Brain pericyte (primary cell): Measurements from ENCODE around the gene ZNF277.

Experiments
- DNase-seq: peaks from one replicate; pipeline ENCODE4 v3.0.0-alpha.2; 2012; ENCODE audit warnings: low read depth, low spot score

The ZNF277 gene

DNA sequence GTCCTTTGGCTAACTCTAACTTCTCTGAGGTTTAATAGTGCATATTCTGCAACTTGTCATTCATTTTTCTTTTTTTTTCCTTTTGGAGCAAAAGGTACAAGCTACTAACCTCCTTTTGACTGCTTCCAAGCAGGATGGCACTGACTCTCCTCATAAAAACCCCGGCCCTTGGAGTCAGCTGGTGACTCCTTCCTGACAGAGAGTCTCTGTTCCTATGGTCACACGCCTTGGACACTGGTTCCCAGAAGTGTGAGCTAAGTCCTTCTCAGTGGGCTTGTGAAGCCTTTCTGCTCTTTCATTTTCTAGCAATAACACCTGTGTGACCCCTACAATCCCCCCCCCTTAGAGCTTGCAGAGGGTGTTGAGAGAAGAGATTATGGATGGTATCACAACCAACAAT lies 22.0 kb upstream of the ZNF277 start:
- no peak for DNase-seq

DNA sequence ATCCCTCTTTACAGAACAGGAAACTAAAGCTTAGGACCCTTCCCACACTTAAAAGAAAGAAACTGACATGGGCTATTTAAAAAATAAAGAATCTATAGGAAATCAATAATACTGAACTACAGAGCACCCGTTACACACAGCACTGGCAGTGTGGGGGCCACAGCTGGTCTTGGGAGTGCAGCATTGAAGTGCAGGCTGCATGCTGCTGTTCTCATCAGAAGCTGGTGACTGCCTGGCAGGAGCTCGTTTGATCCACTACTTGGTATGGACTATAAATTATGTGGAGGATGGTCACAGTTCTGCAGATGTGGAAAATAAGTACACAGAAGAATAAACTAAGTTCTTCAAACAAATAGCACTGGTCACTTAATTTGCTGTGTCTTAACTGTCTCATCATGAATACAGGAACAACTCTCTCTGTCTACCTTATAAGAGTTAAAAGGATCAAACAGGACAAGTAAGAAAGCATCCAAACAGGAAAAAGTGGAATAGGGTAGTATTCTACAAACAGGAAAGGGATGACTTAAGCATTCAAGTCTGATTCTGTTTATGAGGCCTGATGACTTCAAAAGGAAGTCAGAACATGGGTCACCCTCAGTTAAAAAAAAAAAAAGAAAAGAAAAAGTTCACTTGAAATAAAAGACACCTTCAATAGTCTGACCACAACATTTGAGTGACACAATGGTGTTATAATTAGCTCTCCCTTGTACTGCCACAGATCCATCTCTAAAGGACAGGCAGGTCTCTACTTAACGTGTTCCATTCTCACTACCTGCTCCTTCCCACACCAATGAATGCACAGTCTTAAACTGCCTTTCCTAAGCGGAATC lies 21.3 kb upstream of the ZNF277 start:
- no peak for DNase-seq

DNA sequence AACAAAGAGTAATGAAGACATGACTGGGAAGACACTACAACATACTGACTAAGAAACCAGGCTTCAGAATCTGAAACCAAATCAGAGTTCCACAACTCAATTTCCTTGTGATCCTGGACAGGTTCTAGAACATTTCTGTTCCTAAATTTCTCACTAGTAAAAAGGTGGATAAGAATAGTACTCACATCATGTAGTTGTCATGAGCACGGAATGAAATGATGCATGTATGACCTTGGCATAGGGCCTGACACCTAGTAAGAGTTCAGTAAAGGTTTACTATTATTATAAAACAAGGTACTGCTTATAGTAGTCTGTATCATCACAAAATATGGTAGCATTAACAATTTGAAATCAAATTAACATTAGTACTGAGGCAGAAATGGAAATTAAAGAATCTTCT lies 20.2 kb upstream of the ZNF277 start:
- no peak for DNase-seq

DNA sequence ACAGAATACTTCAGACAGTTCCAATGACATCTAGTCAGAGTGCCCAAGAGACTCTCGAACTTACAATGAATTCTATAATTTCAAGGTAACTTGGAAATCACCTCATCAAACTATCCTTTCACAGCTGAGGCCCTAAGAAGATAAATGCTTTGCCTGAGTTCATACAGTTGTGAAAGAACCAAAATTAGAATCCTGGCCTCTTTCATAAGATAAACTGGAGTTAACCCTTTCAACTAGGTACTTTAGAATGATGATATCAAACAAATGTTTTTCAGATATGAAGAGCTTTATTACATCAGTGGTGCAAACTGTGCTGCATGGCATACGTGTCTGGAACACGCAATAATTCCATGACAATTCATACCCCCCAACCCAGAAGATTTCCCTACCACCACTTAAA lies 18.2 kb upstream of the ZNF277 start:
- DNase-seq, result no peak

DNA sequence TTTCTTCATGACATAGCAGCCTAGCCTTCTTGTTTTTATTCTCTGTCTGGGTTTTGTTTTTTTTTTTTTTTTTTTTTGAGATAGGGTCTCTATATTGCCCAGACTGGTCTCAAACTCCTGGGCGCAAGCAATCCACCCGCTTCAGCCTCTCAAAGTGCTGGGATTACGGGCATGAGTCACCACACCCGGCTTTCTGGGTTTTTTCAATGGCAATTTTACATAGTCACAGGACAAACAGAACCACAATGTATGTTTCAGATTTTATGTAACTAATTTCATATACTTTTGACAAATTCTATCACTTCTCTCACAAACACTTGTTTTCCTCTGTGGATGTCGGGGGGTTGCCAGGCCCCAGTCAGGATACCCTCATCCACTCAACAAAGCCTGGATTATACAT lies 16.8 kb upstream of the ZNF277 start:
- DNase-seq, result no peak

DNA sequence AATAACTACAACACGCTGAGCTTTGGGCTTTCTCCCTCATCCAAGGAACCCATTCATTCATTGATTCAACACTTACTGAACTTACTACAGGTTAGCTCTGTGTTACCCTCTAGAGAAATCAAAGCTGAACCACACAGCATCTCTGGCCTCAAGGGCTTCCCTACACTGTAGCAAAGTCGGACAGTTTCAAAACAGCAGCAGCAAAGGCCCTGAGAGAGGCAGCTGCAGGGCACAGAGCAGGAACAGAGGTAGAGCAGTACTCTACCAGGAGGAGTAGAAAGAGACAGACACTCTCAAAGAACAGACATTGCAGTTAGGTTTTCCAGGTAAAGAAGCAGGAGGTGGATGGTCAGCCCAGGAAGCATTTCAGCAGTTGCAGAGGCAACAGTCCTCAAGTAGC lies 16.4 kb upstream of the ZNF277 start:
- no peak for DNase-seq

DNA sequence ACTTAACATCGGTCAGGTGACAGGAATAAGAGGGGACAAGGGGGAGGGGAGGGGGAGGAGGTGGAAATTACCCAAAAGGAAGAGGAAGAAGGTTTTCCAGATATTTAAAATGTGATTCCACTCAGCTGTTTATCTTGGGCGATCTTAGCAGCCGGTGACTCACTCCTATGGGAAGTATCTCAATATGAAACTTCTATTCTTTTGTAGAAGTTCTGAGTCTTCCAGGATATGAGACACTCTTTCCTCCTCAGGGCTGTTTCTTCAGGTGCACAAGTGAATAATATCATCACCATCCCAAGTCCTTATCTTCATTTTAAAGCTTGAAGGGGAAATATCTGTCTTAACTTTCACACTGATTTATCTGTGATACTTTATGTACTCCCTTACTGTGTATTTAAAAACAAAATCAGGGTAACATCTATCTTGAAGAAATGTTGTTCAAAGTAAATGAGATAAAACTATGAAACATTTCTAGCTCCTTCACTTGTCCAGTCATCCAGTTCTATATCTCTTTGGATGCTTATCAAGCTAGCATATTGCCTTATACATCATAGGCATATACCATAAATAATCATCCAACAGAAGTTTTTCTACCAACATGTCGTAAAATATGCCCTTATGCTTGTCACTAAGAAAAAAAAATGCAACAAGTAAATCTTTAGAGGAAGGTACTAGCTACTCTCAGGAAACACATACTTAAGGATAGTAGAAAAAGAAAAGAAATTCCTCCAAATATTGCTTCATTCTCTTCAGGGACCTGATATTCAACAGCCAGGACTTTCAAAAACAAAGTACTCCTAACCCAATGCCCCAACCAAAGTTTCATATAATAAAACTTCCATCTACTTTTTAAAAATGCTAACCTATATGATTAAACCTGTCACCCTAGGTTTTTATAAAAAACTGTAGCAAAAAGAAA lies 14.0 kb upstream of the ZNF277 start:
- DNase-seq, result no peak

DNA sequence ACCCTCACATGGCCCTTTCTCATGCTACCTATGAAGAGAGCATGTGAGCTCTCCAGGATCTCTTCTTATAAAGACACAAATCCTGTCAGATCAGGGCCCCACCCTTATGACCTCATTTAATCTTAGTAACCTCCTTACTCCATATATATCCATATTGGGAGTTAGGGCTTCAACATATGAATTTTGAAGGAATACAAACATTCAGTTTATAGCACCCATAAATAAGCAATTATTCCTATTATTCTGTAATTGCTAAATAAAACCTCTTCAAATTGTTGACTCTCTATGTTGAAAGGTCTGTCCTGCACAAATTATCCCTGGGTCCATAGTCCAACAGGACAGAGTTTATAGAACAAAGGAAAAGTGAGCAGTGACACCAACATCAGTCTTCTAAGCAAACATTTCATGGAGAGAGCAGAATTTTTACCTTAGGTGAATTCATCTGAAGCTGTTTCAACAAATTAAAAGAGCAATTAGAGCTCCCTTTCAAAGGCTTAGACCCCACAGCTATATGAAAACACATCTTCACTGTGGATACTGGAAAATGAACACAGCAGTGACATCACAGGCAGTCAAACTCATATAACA lies 12.5 kb upstream of the ZNF277 start:
- no peak for DNase-seq

DNA sequence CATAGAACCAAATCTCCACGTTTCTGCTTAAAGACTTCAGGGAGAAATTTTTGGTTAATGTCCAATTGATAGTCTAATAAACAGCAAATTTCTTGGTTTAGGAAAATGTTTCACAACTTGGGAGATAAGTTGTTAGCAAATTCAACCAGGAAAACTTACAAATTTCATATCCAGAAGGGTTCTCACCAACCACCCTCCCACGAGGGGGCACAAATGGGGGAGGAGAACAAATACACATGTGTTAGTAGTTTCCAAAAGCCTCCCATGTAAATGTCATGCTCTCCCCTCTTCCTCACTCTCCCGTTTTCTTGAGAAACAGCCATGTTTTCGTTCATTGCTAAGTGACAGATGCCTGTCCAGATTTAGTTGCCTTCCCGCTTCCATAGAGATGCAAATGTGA lies 10.8 kb upstream of the ZNF277 start:
- no peak for DNase-seq

DNA sequence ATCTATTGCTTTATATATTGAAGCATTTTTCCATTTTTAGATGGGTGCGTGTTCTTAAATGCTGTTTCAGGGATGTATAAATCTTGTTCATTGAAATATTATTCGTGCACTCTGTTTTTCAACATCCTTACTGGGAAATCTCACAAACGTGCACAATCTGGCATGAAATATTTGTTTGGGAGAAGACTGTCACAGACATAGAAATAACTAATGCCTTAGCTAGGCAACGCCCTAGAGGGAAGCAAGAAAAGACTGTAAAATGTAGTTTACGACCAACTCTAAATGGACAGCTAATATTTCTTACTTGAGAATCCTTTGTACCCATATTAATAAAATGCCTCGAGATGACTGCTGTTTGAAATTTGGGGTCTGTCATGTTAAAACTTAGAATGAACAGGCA lies 9.2 kb upstream of the ZNF277 start:
- no peak for DNase-seq

DNA sequence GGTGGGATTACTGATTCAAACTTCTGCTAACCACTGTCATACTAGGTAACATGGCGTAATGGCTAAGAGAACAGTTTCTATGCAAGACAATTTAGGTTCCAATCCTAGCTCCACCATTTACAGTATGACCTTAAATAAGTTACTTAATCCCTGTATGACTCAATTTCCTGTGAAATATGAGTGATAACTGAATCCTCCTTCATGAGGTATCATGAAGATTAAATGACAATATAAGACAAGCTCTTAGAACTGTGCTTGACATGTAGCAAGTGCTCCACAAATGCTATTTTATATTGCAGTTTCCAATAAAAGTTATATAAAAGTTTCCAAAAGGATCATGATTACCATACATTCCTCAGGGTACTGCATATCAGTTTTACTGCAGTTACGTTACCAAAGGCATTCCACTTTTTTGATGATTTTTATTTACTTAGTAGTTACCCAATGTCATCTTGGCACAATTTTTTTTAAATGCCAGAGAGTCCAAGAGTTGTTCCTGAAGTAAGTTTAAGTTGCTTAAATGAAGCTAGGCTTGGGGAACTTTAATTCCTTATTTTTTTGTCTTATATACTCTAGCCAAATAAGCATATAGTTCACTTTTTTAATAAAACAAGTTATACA lies 7.3 kb upstream of the ZNF277 start:
- DNase-seq, result no peak

DNA sequence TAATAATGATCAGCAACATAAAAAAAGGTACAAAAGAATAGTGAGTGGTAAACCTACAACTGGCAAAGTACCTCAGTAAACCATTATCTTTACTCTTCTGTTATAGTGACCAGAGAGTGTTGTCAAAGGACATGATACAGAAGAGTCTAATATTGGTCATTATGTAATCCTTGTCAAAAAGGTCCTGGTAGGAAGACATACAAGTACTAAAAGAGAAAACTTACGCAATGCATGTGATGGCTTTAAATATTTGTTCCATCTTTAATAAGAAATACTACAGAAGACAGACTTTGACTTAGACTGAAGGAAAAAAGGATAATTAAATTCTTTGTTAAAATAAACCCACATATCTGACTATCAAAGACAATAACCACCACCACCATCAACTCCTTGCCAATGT lies 6.8 kb upstream of the ZNF277 start:
- no peak for DNase-seq

DNA sequence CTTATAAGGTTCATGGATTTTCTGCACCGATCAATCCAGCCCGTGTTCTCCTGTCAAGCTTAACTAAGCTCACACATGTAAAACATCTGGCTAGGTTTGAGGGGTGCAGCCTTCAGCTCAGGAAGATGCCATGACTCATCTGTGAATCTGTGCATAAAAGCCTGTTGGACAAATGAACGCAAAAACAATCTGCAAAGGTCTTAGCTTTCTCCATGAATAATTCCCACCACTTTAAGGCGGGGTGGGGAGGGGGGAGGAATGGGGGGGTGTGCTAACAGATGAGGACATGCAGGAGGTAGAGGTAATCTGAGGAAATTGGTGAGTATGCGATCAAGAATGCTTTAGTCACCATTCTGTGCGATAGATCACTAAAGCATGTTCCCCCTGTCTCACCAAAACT lies 5.1 kb upstream of the ZNF277 start:
- no peak for DNase-seq

DNA sequence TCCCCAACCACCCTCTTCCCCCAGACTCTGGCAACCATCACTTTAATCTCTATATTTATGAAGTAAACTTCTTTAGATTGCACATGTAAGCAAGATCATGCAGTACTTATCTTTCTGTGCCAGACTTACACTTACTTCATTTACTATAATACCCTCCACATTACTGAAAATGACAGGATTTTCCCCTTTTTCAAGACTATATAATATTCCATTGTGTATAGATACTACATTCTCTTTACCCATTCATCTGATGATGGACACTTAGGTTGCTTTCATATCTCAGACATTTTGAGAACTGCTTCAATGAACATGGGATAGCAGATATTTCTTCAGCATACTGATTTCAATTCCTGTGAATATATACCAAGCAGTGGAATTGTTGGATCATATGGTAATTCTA lies 4.7 kb upstream of the ZNF277 start:
- DNase-seq, result no peak

DNA sequence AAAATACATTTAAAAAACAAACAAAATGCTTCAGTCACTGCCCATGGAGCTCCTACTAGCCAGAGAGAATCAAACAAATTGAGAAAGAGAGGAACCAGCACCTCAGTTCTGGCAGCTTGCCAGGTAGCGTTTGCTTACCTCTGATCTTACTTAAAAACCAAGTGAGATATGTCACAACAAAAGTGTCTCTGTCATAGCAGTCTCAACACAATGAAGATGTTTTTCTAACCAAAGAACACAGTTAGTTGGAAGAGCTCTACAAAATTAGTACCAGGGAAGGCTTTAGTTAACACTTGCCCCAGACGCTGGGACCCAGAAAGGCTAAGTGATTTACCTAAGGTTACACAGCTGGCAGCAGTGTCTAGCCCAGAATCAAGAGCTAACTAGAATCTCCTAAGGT lies 3.7 kb upstream of the ZNF277 start:
- no peak for DNase-seq

DNA sequence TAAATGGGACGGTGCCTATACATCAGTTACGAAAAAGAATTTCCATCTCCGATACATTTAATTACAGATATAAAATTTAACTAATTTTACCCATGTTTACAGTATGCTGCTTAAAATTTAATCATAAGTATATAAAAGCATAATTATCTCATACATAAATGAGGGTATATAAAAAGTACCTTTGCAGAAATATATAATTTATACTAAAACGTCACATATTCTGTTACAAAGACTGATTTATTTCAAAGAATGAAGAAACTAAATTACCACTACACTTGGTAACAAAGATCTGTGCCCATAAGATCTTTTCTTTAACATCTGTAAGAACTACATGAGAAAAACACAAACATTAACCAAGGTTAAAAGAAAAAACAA lies 3.1 kb upstream of the ZNF277 start:
- no peak for DNase-seq

DNA sequence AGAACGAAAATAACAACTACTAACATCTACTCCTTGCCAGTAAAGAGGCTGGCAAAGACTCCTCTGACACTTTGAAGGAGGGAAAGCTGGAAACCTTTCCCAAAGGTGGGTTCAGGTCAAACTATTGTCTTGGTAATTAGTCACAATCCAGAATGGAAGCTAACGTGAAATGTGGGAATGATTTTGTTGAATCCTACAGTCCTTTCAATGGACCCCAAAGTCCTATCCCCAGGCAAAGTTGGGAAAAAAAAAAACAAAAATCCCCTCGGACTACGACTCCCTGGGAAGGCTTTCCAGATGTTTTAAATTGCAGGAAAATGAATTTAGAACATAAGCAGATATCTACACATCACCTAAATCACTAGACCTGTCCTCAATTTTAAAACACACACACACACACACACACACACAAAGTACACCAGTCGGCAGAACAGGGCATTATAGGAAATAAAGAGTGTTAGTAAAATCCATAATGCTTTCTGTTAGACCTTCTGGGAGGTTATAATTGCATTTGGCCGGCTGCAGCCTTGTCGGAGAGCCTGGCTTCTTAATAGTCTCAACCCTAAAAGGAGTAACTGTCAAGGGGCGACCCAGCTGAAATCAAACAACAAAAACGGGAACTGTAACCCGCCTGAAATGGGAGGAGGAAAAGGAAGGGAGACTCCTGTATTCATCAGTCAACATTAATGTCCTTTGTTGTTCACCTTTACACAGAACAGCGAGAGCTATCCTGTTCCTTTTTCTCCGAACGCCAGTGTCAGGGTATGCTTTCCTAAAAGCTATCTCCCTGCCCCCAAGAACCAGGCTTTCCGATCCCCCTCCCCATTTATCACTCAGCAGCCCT lies 1.8 kb upstream of the ZNF277 start:
- no peak for DNase-seq

DNA sequence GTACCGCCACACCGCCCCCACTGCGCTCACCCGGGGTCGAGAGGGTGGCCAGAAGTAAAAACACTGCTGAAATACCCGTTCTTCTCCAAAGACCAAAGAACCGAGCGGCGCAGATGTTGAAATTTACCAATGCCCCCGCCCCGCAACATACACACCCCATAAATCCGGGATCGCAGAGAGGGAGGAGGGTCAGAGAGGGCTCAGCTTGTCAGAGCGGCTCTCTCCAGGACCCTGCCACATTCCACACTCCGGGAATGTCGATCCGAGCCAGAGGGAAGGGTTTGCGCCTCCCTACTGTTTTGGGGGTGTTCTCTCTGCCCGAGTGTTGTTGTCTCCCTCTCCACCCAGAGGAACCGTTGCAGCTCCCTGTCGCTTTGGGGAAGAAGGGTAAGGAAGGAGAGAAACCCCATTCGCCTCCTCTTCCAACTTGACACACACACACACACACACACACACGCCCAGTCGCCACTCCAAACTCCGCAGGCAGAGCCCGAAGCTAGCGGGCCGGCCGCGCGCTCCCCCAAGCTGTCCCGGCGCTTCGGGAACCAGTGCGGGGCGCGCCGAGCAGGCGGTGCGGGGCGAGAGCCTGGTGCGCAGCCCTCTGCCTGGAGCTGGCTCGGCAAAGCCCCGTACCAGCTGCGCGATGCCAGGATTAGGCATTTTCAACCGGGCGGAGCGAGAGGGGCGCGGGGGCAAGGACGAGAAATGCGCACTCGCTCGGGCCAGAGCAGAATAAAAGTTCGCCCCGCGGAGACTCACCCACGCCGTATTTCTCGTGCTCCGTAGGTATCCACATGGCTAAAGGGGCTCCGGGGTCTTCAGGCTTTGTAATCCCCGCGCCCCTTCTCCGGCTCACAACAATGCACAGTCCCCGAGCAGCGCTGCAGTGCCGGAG lies 905 bp upstream of the ZNF277 start:
- DNase-seq, result no peak

DNA sequence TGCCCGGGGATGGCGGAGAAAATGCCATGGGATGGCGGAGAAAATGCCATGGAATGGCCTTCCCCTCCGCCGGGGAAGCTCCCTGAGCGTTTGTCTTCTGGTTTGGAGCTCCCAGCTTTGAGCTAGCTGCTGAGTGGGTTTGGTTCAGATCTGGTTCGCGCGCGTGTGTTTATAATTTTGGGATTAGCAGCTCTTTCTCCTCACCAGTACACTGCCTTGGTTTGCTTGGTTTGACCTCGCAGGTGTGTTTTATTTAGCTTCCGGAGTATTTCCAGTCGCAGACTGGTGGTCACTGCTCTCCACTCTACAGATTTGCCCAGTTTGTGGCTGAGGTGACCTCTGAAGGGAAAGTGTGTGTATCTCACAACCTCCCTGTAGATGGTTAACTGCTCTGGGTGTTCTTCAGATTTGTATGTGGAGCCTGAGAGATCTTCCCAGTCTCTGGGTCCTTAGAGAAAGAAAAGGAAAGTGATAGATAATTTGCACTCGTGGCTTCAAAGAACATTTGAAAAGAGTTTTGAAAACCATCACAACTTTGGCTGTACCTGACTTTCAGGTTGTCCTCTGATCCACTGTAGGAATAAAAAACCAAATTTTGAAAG lies 597 bp downstream of the ZNF277 start:
- no peak for DNase-seq

DNA sequence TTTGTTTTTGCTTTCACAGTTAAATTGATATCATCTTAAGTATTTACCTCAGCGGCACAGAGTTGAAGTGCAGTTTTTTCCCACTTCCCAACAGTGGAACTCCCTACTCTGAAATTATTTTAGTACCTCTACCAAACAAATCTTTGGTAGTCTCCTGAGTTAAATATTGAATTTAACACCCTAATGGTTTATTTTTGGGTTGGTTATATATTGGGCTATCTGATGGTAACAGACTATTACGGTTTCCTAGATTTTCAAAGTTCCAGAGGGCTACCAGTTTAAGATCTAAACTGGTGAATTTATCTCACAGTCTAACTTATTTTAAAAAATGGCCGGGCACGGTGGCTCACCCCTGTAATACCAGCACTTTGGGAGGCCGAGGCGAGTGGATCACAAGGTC lies 1.3 kb downstream of the ZNF277 start:
- no peak for DNase-seq
